ENCODE data around the gene CRABP1. TPM values are rescaled to one million over a fixed set of nuclear protein-coding genes. Genes with fewer than 3 reads are reported as not detected.
A peak's percentile ranks its signal among the peaks of the same experiment; 100 is the strongest.
"Not testable (repeated sequence)": the region's sequence is repeated elsewhere in the genome, so short reads cannot be mapped to it uniquely, and the experiment has no call there.

Gene CRABP1
- total and polyA plus RNA-seq, 4 experiments from 2014 or later: not detected

- Histone ChIP-seq H3K27me3 (ENCODE audit: insufficient read depth, low read length) (no peaks in the 10 kb centered on the region), H3K4me3 (ENCODE audit: low read length in 2 of 2) (no peak overlapping the region), H3K27ac (ENCODE audit: low read depth, low read length) (no peak overlapping the region), H3K9me3 (ENCODE audit: control insufficient read depth in 1 of 2, low read length in 2 of 2) (no peaks in the 10 kb centered on the region), H3K4me1 (ENCODE audit: insufficient read depth, low read length) (no peaks in the 10 kb centered on the region), H3K36me3 (ENCODE audit: insufficient read depth, low read length) (no peaks in the 10 kb centered on the region)
- ChIA-PET POLR2A (ENCODE audit: partially characterized antibody) (no interaction called here), CTCF (ENCODE audit: partially characterized antibody) (no interaction called here)
- Mint-ChIP-seq H3K27ac (no peak overlapping the region), H3K4me3 (no peak overlapping the region), H3K36me3 (no peaks in the 10 kb centered on the region), H3K4me1 (no peaks in the 10 kb centered on the region), H3K27me3 (peaks cover 3 to 12% of the 10 kb centered on the region in 2 donors), H3K9me3 (no peaks in the 10 kb centered on the region)
- no peak for DNase-seq
- intact Hi-C loops (cut with micrococcal nuclease): no loop called here
Observed at GRCh38 chr15:78368651-78369050, 28.5 kb downstream of the CRABP1 start.

- Mint-ChIP-seq H3K27me3 (peaks cover 3 to 12% of the 10 kb centered on the region in 2 donors), H3K4me3 (no peak overlapping the region), H3K27ac (no peak overlapping the region), H3K36me3 (no peaks in the 10 kb centered on the region), H3K4me1 (no peaks in the 10 kb centered on the region), H3K9me3 (no peaks in the 10 kb centered on the region)
- Histone ChIP-seq H3K4me1 (ENCODE audit: insufficient read depth, low read length) (no peaks in the 10 kb centered on the region), H3K36me3 (ENCODE audit: insufficient read depth, low read length) (no peaks in the 10 kb centered on the region), H3K27me3 (ENCODE audit: insufficient read depth, low read length) (no peaks in the 10 kb centered on the region), H3K4me3 (ENCODE audit: low read length in 2 of 2) (no peak overlapping the region), H3K27ac (ENCODE audit: low read depth, low read length) (no peak overlapping the region), H3K9me3 (ENCODE audit: control insufficient read depth in 1 of 2, low read length in 2 of 2) (no peaks in the 10 kb centered on the region)
- DNase-seq: no peak
- intact Hi-C loops (cut with micrococcal nuclease): no loop called here
- ChIA-PET POLR2A (ENCODE audit: partially characterized antibody) (no interaction called here), CTCF (ENCODE audit: partially characterized antibody) (no interaction called here)
Observed at GRCh38 chr15:78369161-78369560, 29.0 kb downstream of the CRABP1 start.

- POLR2A ChIA-PET (ENCODE audit: partially characterized antibody): no interaction called here
- Mint-ChIP-seq H3K27me3 (peaks cover 3 to 12% of the 10 kb centered on the region in 2 donors), H3K4me1 (peaks cover 0 to 7% (median 4%) of the 10 kb centered on the region in 4 donors), H3K36me3 (no peaks in the 10 kb centered on the region), H3K4me3 (no peak overlapping the region), H3K9me3 (no peaks in the 10 kb centered on the region), H3K27ac (no peak overlapping the region)
- Histone ChIP-seq H3K36me3 (ENCODE audit: insufficient read depth, low read length) (no peaks in the 10 kb centered on the region), H3K27me3 (ENCODE audit: insufficient read depth, low read length) (no peaks in the 10 kb centered on the region), H3K4me1 (ENCODE audit: insufficient read depth, low read length) (no peaks in the 10 kb centered on the region), H3K27ac (ENCODE audit: low read depth, low read length) (no peak overlapping the region), H3K9me3 (ENCODE audit: control insufficient read depth in 1 of 2, low read length in 2 of 2) (no peaks in the 10 kb centered on the region), H3K4me3 (ENCODE audit: low read length in 2 of 2) (no peak overlapping the region)
- DNase-seq: no peak
- intact Hi-C loops (cut with micrococcal nuclease): no loop called here
- CTCF ChIA-PET (ENCODE audit: partially characterized antibody): interaction anchor here (0.7 kb wide), 1 partner anchor 31 kb away, joined by 3 read pairs; no protein-coding TSS in a partner anchor
Observed at GRCh38 chr15:78370013-78370412, 29.9 kb downstream of the CRABP1 start.

GRCh38 chr15:78372880-78373279 is 32.7 kb downstream of the CRABP1 start:
- Mint-ChIP-seq H3K4me1 (peaks cover 0 to 10% (median 7%) of the 10 kb centered on the region in 4 donors), H3K9me3 (no peaks in the 10 kb centered on the region), H3K4me3 (no peak overlapping the region), H3K27ac (no peak overlapping the region), H3K36me3 (no peaks in the 10 kb centered on the region), H3K27me3 (peaks cover 1 to 2% of the 10 kb centered on the region in 2 donors)
- Histone ChIP-seq H3K4me3 (ENCODE audit: low read length in 2 of 2) (no peak overlapping the region), H3K27me3 (ENCODE audit: insufficient read depth, low read length) (no peaks in the 10 kb centered on the region), H3K36me3 (ENCODE audit: insufficient read depth, low read length) (no peaks in the 10 kb centered on the region), H3K9me3 (ENCODE audit: control insufficient read depth in 1 of 2, low read length in 2 of 2) (no peaks in the 10 kb centered on the region), H3K4me1 (ENCODE audit: insufficient read depth, low read length) (no peaks in the 10 kb centered on the region), H3K27ac (ENCODE audit: low read depth, low read length) (no peak overlapping the region)
- CTCF ChIA-PET (ENCODE audit: partially characterized antibody): no interaction called here
- DNase-seq: no peak
- intact Hi-C loops (cut with micrococcal nuclease): no loop called here
- POLR2A ChIA-PET (ENCODE audit: partially characterized antibody): no interaction called here

- Mint-ChIP-seq H3K9me3 (no peaks in the 10 kb centered on the region), H3K4me3 (peak overlapping the region in 3 of 8 donors; percentile 13 to 32 (median 13)), H3K27me3 (peaks cover 2 to 4% of the 10 kb centered on the region in 2 donors), H3K27ac (peak overlapping the region in 2 of 7 donors; percentile 3 to 58), H3K4me1 (peaks cover 0 to 10% (median 7%) of the 10 kb centered on the region in 4 donors), H3K36me3 (no peaks in the 10 kb centered on the region)
- H3K27me3 ChIP-seq (ENCODE audit: insufficient read depth, low read length): no peaks in the 10 kb centered on the region
- intact Hi-C loops (cut with micrococcal nuclease): no loop called here
- H3K9me3 ChIP-seq (ENCODE audit: control insufficient read depth in 1 of 2, low read length in 2 of 2): no peaks in the 10 kb centered on the region
- H3K36me3 ChIP-seq (ENCODE audit: insufficient read depth, low read length): no peaks in the 10 kb centered on the region
- CTCF ChIA-PET (ENCODE audit: partially characterized antibody): no interaction called here
- no peak overlapping the region for H3K27ac ChIP-seq (ENCODE audit: low read depth, low read length)
- H3K4me1 ChIP-seq (ENCODE audit: insufficient read depth, low read length): no peaks in the 10 kb centered on the region
- no peak for DNase-seq
- POLR2A ChIA-PET (ENCODE audit: partially characterized antibody): no interaction called here
- no peak overlapping the region for H3K4me3 ChIP-seq (ENCODE audit: low read length in 2 of 2)
Observed at GRCh38 chr15:78374436-78375393, 34.6 kb downstream of the CRABP1 start.

GRCh38 chr15:78380143-78380542 is 40.0 kb downstream of the CRABP1 start:
- intact Hi-C loops (cut with micrococcal nuclease); H3K4me3 ChIP-seq (ENCODE audit: low read length in 2 of 2); H3K4me1 Mint-ChIP-seq; H3K27ac ChIP-seq (ENCODE audit: low read depth, low read length); H3K9me3 ChIP-seq (ENCODE audit: control insufficient read depth in 1 of 2, low read length in 2 of 2); H3K9me3 Mint-ChIP-seq; H3K4me3 Mint-ChIP-seq; CTCF ChIA-PET (ENCODE audit: partially characterized antibody); DNase-seq; H3K27ac Mint-ChIP-seq; H3K4me1 ChIP-seq (ENCODE audit: insufficient read depth, low read length); H3K27me3 ChIP-seq (ENCODE audit: insufficient read depth, low read length); POLR2A ChIA-PET (ENCODE audit: partially characterized antibody); H3K36me3 Mint-ChIP-seq; H3K36me3 ChIP-seq (ENCODE audit: insufficient read depth, low read length): not testable (repeated sequence)
- peaks cover 15 to 20% of the 10 kb centered on the region in 2 donors for H3K27me3 Mint-ChIP-seq

GRCh38 chr15:78382114-78382880 is 42.1 kb downstream of the CRABP1 start:
- Mint-ChIP-seq H3K27ac (no peak overlapping the region), H3K27me3 (peaks cover 29 to 32% of the 10 kb centered on the region in 2 donors), H3K36me3 (no peaks in the 10 kb centered on the region), H3K9me3 (peaks cover 0 to 1% (median 0%) of the 10 kb centered on the region in 8 donors), H3K4me3 (no peak overlapping the region), H3K4me1 (no peaks in the 10 kb centered on the region)
- intact Hi-C loops (cut with micrococcal nuclease): no loop called here
- Histone ChIP-seq H3K36me3 (ENCODE audit: insufficient read depth, low read length) (no peaks in the 10 kb centered on the region), H3K27me3 (ENCODE audit: insufficient read depth, low read length) (no peaks in the 10 kb centered on the region), H3K27ac (ENCODE audit: low read depth, low read length) (no peak overlapping the region), H3K4me1 (ENCODE audit: insufficient read depth, low read length) (no peaks in the 10 kb centered on the region), H3K4me3 (ENCODE audit: low read length in 2 of 2) (no peak overlapping the region), H3K9me3 (ENCODE audit: control insufficient read depth in 1 of 2, low read length in 2 of 2) (no peaks in the 10 kb centered on the region)
- ChIA-PET CTCF (ENCODE audit: partially characterized antibody) (no interaction called here), POLR2A (ENCODE audit: partially characterized antibody) (no interaction called here)
- no peak for DNase-seq
